SK-N-SH treated with all-trans-retinoic acid at 6 μM for 48 hours (cell line): ENCODE data around the gene ARID1B.

Source experiments
- ATAC-seq: fragments of 200-7000 bp; cut with Tn5 transposase; 3 replicates; pipeline ENCODE4 v1.9.1; 2020; ENCODE audit warnings: mild to moderate bottlenecking, moderate library complexity
- ARNTL ChIP-seq: fragments of 450-650 bp; formaldehyde crosslinking; IDR thresholded peaks from 2 replicates; pipeline ENCODE4 v1.5.0; 2020; ENCODE audit warnings: low read depth, mild to moderate bottlenecking, moderate library complexity, borderline replicate concordance
- CREB5 ChIP-seq: fragments of 250-450 bp; sonication (Bioruptor Pico); IDR thresholded peaks from 2 replicates; pipeline ENCODE4 v1.5.1; 2020; ENCODE audit warnings: low read depth, mild to moderate bottlenecking, moderate library complexity
- CSDC2 ChIP-seq: fragments of 250-450 bp; sonication (Bioruptor Pico); IDR thresholded peaks from 2 replicates; pipeline ENCODE4 v1.5.0; 2020; ENCODE audit warnings: mild to moderate bottlenecking, moderate library complexity
- CSRNP3 ChIP-seq: fragments of 250-450 bp; sonication (Bioruptor Pico); IDR thresholded peaks from 2 replicates; pipeline ENCODE4 v1.5.1; 2021; ENCODE audit warnings: mild to moderate bottlenecking, moderate library complexity
- ESRRG ChIP-seq: fragments of 250-450 bp; sonication (Bioruptor Pico); IDR thresholded peaks from 2 replicates; pipeline ENCODE4 v1.6.1; 2021; ENCODE audit warnings: mild to moderate bottlenecking
- GLIS3 ChIP-seq: fragments of 250-450 bp; sonication (Bioruptor Pico); IDR thresholded peaks from 2 replicates; pipeline ENCODE4 v1.5.0; 2020; ENCODE audit warnings: mild to moderate bottlenecking, moderate library complexity
- ISL1 ChIP-seq: fragments of 250-450 bp; sonication (Bioruptor Pico); IDR thresholded peaks from 2 replicates; pipeline ENCODE4 v2.1.2; 2022; ENCODE audit warnings: mild to moderate bottlenecking, moderate library complexity
- OSR1 ChIP-seq: fragments of 250-450 bp; sonication (Bioruptor Pico); IDR thresholded peaks from 2 replicates; pipeline ENCODE4 v1.8.0; 2022; ENCODE audit warnings: moderate library complexity, mild to moderate bottlenecking, inconsistent platforms
- POU6F1 ChIP-seq: fragments of 250-450 bp; sonication (Bioruptor Pico); IDR thresholded peaks from 2 replicates; pipeline ENCODE4 v1.8.0; 2021; ENCODE audit warnings: low read depth, mild to moderate bottlenecking, moderate library complexity, borderline replicate concordance
- PPARA ChIP-seq: fragments of 250-450 bp; sonication (Bioruptor Pico); IDR thresholded peaks from 2 replicates; pipeline ENCODE4 v1.5.0; 2020; ENCODE audit warnings: mild to moderate bottlenecking, borderline replicate concordance
- RARB ChIP-seq: fragments of 250-450 bp; sonication (Bioruptor Pico); IDR thresholded peaks from 2 replicates; pipeline ENCODE4 v1.8.0; 2021; ENCODE audit warnings: mild to moderate bottlenecking, moderate library complexity
- SNAI2 ChIP-seq: fragments of 250-450 bp; sonication (Bioruptor Pico); IDR thresholded peaks from 2 replicates; pipeline ENCODE4 v1.5.0; 2020; ENCODE audit warnings: mild to moderate bottlenecking, moderate library complexity
- TOX ChIP-seq: fragments of 250-450 bp; sonication (Bioruptor Pico); IDR thresholded peaks from 2 replicates; pipeline ENCODE4 v1.8.0; 2021; ENCODE audit warnings: mild to moderate bottlenecking, moderate library complexity, borderline replicate concordance
- ZNF8 ChIP-seq: fragments of 450-650 bp; formaldehyde crosslinking; IDR thresholded peaks from 2 replicates; pipeline ENCODE4 v1.5.0; 2020; ENCODE audit warnings: mild to moderate bottlenecking, moderate library complexity
- TF ChIP-seq, protein P1 (sequence below): fragments of 250-450 bp; sonication (Bioruptor Pico); IDR thresholded peaks from 2 replicates; pipeline ENCODE4 v1.8.0; 2020; ENCODE audit warnings: mild to moderate bottlenecking, moderate library complexity, borderline replicate concordance

The ARID1B gene

DNA sequence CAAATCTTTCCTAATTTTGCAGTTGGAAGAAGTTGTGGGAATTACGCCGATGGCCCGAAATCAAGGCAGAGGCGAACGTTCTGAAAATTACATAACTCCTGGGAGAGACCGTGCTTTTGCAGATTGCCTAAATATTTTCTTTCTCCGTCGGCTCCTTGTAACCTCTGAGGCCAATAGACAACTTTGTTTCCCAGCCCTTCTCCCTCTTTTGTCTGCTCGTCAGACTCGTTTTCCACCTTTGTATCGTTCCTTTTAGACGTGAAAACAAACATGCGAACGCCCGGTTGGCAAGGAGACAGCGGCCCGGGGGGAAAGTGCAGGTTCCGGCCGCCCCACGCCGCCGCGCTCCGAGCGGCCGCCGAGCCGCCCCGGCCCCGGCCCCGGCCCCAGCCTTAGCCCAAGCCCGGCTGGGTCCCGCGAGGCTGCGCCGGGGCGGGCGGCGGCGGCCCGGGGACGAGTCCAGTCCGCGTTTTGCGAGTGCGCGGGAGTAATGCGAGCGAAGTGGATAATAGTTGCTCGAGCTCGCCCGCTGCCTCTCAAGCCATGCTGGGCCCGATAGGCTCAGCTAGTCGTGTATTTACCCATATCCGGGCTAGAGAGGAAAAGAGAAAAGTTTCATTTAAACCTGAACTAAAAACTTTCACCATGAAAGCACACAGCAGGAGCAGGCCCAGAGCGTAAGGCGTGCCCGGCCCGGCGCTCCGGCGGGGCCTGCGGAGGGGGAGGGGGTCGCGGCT is at the start of gene ARID1B:
ARID1B (plus strand) TSS at position 539 of the 737 bp plus-strand sequence. CDS start 303 bp downstream, outside the sequence.
- peak; percentile 68 for ATAC-seq
- no peak for TF ChIP-seq POU6F1 (CRISPR knock-in tag)
- TF ChIP-seq, protein P1, sequence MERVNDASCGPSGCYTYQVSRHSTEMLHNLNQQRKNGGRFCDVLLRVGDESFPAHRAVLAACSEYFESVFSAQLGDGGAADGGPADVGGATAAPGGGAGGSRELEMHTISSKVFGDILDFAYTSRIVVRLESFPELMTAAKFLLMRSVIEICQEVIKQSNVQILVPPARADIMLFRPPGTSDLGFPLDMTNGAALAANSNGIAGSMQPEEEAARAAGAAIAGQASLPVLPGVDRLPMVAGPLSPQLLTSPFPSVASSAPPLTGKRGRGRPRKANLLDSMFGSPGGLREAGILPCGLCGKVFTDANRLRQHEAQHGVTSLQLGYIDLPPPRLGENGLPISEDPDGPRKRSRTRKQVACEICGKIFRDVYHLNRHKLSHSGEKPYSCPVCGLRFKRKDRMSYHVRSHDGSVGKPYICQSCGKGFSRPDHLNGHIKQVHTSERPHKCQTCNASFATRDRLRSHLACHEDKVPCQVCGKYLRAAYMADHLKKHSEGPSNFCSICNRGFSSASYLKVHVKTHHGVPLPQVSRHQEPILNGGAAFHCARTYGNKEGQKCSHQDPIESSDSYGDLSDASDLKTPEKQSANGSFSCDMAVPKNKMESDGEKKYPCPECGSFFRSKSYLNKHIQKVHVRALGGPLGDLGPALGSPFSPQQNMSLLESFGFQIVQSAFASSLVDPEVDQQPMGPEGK (CRISPR knock-in tag), result 0 out of 2 replicates have a peak, but pooled peaks have one; percentile 23
- no peak for TF ChIP-seq CSRNP3 (CRISPR knock-in tag)
- TF ChIP-seq CREB5, result no peak
- TF ChIP-seq OSR1 (CRISPR knock-in tag), result no peak

DNA sequence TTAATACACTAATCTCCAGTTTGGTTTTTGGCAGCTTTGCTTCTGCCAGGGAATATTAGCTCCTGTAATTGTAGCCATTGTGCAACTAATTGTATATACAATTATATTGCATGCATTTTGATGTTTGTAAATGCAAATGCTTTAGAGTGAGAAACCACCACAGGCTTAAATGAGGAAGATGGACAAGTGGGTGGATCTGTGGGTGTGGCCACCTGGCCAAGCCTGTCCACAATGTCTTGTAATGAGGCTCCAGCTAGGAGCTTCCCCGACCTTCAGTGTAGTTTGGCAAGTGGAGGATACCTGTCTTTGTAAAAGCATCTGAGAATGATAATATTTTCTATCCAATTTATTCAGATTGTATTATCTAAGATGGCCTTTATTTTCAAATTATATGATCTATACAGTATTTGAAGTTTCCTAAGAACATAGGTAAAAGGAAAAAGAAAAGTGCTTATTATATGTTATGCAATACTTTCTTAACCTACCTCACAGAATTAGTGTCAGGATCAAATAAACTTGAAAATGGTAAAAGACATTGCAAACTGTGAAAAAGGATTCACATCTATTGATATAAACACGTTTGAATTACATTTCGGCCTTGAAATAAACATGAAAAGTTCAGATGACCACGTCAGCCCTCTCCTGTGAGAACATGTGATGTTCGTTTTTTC is 49.3 kb upstream of the ARID1B start:
- TF ChIP-seq POU6F1 (CRISPR knock-in tag) (no peak), ESRRG (CRISPR knock-in tag) (no peak), SNAI2 (no peak), CREB5 (no peak), CSDC2 (CRISPR knock-in tag) (no peak), TOX (CRISPR knock-in tag) (no peak), RARB (no peak), ZNF8 (CRISPR knock-in tag) (no peak), ARNTL (CRISPR knock-in tag) (no peak)
- TF ChIP-seq, protein P1 (CRISPR knock-in tag), result no peak
- ATAC-seq, result no peak

- peak; percentile 85 for ATAC-seq
- no peak for TF ChIP-seq GLIS3
- no peak for TF ChIP-seq TOX (CRISPR knock-in tag)
- no peak for TF ChIP-seq ISL1 (CRISPR knock-in tag)
- no peak for TF ChIP-seq PPARA (CRISPR knock-in tag)
- no peak for TF ChIP-seq ARNTL (CRISPR knock-in tag)
- no peak for TF ChIP-seq RARB
Measured at GRCh38 chr6:156729248-156729647, 47.9 kb upstream of the ARID1B start.
